Large intestine (tissue), 3 donors: Measurements from ENCODE around the gene TPCN2. TPM values are rescaled to one million over a fixed set of nuclear protein-coding genes. Genes with fewer than 3 reads are reported as not detected.
A peak's percentile ranks its signal among the peaks of the same experiment; 100 is the strongest.

Experiments
- DNase-seq, 2 donors: peaks; one replicate each; pipeline versions ENCODE4 v3.0.0 to v3.0.0-alpha.2; 2013
- H3K27ac ChIP-seq: one replicate; pipeline ENCODE4 v1.5.1; 2013; ENCODE audit warnings: low read length
- H3K27me3 ChIP-seq: 2 replicates; pipeline ENCODE4 v1.6.1; 2013; ENCODE audit warnings: low read length; ENCODE audit not compliant: control insufficient read depth, insufficient read depth
- H3K36me3 ChIP-seq: 2 replicates; pipeline ENCODE4 v1.6.1; 2013; ENCODE audit warnings: low read length; ENCODE audit not compliant: control insufficient read depth, insufficient read depth
- H3K4me1 ChIP-seq: one replicate; pipeline ENCODE4 v1.6.1; 2013; ENCODE audit warnings: low read length; ENCODE audit not compliant: control insufficient read depth, insufficient read depth
- H3K4me3 ChIP-seq: one replicate; pipeline ENCODE4 v1.5.1; 2013; ENCODE audit warnings: low read length
- H3K9me3 ChIP-seq: one replicate; pipeline ENCODE4 v1.6.1; 2013; ENCODE audit warnings: mild to moderate bottlenecking, low read depth, low read length, moderate library complexity; ENCODE audit not compliant: control insufficient read depth
- WGBS: methylation state at CpG from one replicate; pipeline ENCODE4 v1.1.5; 2013; ENCODE audit warnings: low lambda C conversion rate; ENCODE audit not compliant: insufficient coverage; 5-methylcytosine and 5-hydroxymethylcytosine counted together
- polyA plus RNA-seq: library from polyadenylated mRNA; unstranded; fragments of 120-200 nt; gene quantifications from one replicate; pipeline ENCODE4 v1.2.1, GENCODE V29; 2013

TPCN2 gene
- polyA plus RNA-seq, 1 donor: 31.0 TPM

GRCh38 chr11:69095300-69095699 lies 46.6 kb downstream of the TPCN2 start:
- H3K27ac ChIP-seq: no peak overlapping the region
- no peak for DNase-seq
- peaks cover 22% of the 10 kb centered on the region for H3K36me3 ChIP-seq
- peaks cover 4% of the 10 kb centered on the region for H3K9me3 ChIP-seq
- no peak overlapping the region for H3K4me3 ChIP-seq
- WGBS: no CpG with 5 or more reads among the region's 10 CpGs
- no peaks in the 10 kb centered on the region for H3K27me3 ChIP-seq
- no peaks in the 10 kb centered on the region for H3K4me1 ChIP-seq

GRCh38 chr11:69096473-69096872 lies 47.7 kb downstream of the TPCN2 start:
- no CpG with 5 or more reads among the region's 13 CpGs for WGBS

GRCh38 chr11:69097263-69097662 lies 48.5 kb downstream of the TPCN2 start:
- no peak overlapping the region for H3K4me3 ChIP-seq
- peaks cover 2% of the 10 kb centered on the region for H3K9me3 ChIP-seq
- no peaks in the 10 kb centered on the region for H3K27me3 ChIP-seq
- no peak overlapping the region for H3K27ac ChIP-seq
- no CpG with 5 or more reads among the region's 16 CpGs for WGBS
- no peaks in the 10 kb centered on the region for H3K4me1 ChIP-seq
- peaks cover 9% of the 10 kb centered on the region for H3K36me3 ChIP-seq
- no peak for DNase-seq

More at GRCh38 chr11:69096473-69096872, 47.7 kb downstream of the TPCN2 start:
- no peak overlapping the region for H3K27ac ChIP-seq
- no peaks in the 10 kb centered on the region for H3K27me3 ChIP-seq
- no peak for DNase-seq
- no peak overlapping the region for H3K4me3 ChIP-seq
- H3K36me3 ChIP-seq: peaks cover 15% of the 10 kb centered on the region
- H3K4me1 ChIP-seq: no peaks in the 10 kb centered on the region
- peaks cover 4% of the 10 kb centered on the region for H3K9me3 ChIP-seq

DNA sequence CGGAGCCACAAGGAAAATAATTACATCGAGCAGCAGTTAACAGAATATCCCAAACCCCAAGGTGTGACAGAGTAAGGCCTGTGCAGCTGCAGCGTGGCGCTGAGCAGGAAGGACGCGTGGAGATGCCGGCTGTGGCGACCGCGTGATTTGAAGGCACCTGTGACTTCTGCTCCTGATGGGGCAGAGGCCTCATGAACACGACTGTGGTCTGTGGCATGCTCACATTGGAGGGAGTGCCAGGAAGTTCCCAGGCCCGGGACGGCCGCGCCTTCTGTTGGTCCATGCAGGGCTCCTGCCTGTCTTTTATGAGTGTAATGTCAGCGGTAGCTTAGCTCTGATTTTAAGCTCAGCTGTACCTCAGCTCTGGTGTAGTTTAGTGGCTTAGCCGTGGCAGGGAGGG lies 50.4 kb downstream of the TPCN2 start:
- no CpG with 5 or more reads among the region's 17 CpGs for WGBS
- Histone ChIP-seq H3K9me3 (no peaks in the 10 kb centered on the region), H3K4me3 (no peak overlapping the region), H3K4me1 (no peaks in the 10 kb centered on the region), H3K27me3 (no peaks in the 10 kb centered on the region), H3K36me3 (no peaks in the 10 kb centered on the region), H3K27ac (no peak overlapping the region)
- no peak for DNase-seq

GRCh38 chr11:69100454-69101114 lies 51.9 kb downstream of the TPCN2 start:
- Histone ChIP-seq H3K4me1 (no peaks in the 10 kb centered on the region), H3K27me3 (no peaks in the 10 kb centered on the region), H3K4me3 (no peak overlapping the region), H3K27ac (no peak overlapping the region), H3K36me3 (no peaks in the 10 kb centered on the region), H3K9me3 (no peaks in the 10 kb centered on the region)
- no CpG with 5 or more reads among the region's 13 CpGs for WGBS
- no peak for DNase-seq

DNA sequence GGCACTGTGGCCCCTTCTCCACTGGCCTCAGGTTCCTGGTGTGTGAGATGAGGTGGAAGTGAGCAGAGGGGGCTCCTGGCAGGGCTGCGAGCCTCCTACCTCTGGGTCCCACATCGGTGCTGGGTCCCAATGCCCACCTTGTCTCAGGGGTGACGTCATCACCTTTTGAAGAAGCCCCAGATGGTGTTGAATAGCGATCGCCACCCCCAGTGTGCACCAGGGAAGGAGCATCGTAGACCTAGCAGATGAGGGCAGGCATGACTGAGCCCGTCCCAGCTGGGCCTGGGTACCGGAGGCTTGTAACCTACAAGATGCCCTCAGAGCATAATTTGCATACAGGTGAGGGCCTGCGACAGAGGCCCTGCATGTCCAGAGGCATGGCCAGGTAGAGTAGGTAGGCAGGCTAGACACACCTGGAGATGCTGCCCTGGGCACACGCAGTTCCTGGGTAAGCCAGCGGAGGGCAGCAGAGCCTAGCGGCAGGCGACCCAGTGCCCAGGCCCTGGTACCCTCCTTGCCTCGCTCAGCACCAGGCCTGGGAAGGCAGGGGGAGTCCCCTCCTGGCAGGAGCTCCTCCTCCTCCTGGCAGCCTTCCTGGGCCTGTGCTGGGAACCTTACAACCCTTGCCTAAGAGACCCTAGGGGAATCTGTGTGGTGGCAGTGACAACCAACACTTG lies 52.5 kb downstream of the TPCN2 start:
- no peaks in the 10 kb centered on the region for H3K27me3 ChIP-seq

DNA sequence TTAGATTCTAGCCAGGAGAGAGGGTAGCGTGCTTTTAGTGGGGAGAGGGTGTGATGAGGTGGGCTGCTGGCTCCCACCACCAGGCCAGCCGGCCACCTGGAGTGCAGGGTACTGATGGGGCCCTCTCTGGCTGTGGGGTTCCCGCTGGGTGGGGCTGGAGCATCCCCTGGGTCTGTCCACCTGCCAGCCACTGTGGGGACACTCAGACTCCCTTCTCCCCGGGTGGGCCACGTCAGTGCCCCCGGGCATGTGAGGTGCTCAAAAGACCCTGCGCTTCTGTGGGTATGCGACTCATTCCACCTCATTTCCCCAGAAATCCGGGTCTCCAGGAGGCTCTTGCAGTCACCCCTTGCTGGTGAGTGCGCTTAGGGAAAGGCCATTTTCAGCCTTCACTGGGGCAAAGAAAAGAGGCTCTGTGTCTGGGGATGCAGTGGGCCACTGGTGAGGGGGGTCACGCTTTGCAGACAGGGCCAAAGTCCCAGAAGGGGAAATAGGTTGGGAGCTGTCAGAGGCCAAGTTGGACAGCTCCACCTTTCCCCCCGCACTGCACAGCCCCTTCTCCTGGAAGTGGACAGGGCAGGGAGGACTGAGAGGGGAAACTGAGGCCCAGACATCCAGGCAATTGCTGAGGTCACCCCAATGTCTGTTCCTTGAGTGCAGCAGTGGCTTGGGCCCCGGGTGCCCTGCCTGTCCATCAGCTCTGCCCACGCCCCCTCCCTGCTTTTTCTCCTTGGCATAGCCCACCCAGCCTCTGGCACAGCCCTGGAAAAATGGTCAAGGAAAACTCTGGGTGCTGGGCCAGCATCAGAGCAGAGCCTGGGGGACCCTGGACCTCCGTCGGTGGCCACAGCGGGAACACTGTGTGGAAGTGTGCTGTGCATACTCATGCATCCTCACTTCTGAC lies 53.3 kb downstream of the TPCN2 start:
- Histone ChIP-seq H3K4me1 (no peaks in the 10 kb centered on the region), H3K4me3 (no peak overlapping the region), H3K36me3 (no peaks in the 10 kb centered on the region), H3K27me3 (no peaks in the 10 kb centered on the region), H3K27ac (no peak overlapping the region), H3K9me3 (no peaks in the 10 kb centered on the region)
- DNase-seq: no peak
- WGBS: no CpG with 5 or more reads among the region's 17 CpGs

More for the DNA sequence above, 52.5 kb downstream of the TPCN2 start:
- no peaks in the 10 kb centered on the region for H3K9me3 ChIP-seq
- no peak overlapping the region for H3K4me3 ChIP-seq
- H3K27ac ChIP-seq: no peak overlapping the region
- no peaks in the 10 kb centered on the region for H3K4me1 ChIP-seq
- H3K36me3 ChIP-seq: no peaks in the 10 kb centered on the region
- no CpG with 5 or more reads among the region's 14 CpGs for WGBS
- DNase-seq: peak; percentile 64 to 68

GRCh38 chr11:69102732-69103615 lies 54.2 kb downstream of the TPCN2 start:
- Histone ChIP-seq H3K9me3 (no peaks in the 10 kb centered on the region), H3K4me1 (no peaks in the 10 kb centered on the region), H3K27me3 (no peaks in the 10 kb centered on the region), H3K4me3 (no peak overlapping the region), H3K27ac (no peak overlapping the region), H3K36me3 (no peaks in the 10 kb centered on the region)
- WGBS: 66% methylated on average over 4 of the region's 24 CpGs
- DNase-seq: no peak

GRCh38 chr11:69104212-69104855 lies 55.6 kb downstream of the TPCN2 start:
- WGBS: no CpG with 5 or more reads among the region's 14 CpGs
- H3K27me3 ChIP-seq: no peaks in the 10 kb centered on the region
- no peaks in the 10 kb centered on the region for H3K9me3 ChIP-seq
- DNase-seq: no peak
- no peaks in the 10 kb centered on the region for H3K36me3 ChIP-seq
- H3K4me3 ChIP-seq: no peak overlapping the region
- H3K4me1 ChIP-seq: no peaks in the 10 kb centered on the region
- H3K27ac ChIP-seq: no peak overlapping the region
